Neural progenitor cell (in vitro differentiated cells): Measurements from ENCODE around the gene GLS. TPM values are rescaled to one million over a fixed set of nuclear protein-coding genes. Genes with fewer than 3 reads are reported as not detected.

Experiments used
- DNase-seq: peaks from one replicate; pipeline ENCODE4 v3.0.0-alpha.2; 2016; ENCODE audit warnings: low spot score
- H2AFZ ChIP-seq: fragments of 200-600 bp; sonication (generic); replicated peaks from 2 replicates; pipeline ENCODE4 v1.6.1; 2016; ENCODE audit warnings: antibody characterized with exemption
- H3F3A ChIP-seq: fragments of 200-600 bp; sonication (generic); 2 replicates; pipeline ENCODE4 v1.6.1; 2016; ENCODE audit warnings: antibody characterized with exemption, low read depth
- H3K27ac ChIP-seq: fragments of 200-600 bp; sonication (generic); 2 replicates; pipeline ENCODE4 v1.5.1; 2016; ENCODE audit warnings: mild to moderate bottlenecking
- H3K27me3 ChIP-seq: fragments of 200-600 bp; sonication (generic); 2 replicates; pipeline ENCODE4 v1.6.1; 2016; ENCODE audit warnings: mild to moderate bottlenecking, moderate library complexity
- H3K36me3 ChIP-seq: fragments of 200-600 bp; sonication (generic); 2 replicates; pipeline ENCODE4 v1.5.1; 2016
- H3K4me1 ChIP-seq: fragments of 200-600 bp; sonication (generic); 2 replicates; pipeline ENCODE4 v1.6.1; 2016; ENCODE audit warnings: mixed run types
- H3K4me2 ChIP-seq: fragments of 200-600 bp; sonication (generic); 2 replicates; pipeline ENCODE4 v1.6.1; 2016
- H3K4me3 ChIP-seq: fragments of 200-600 bp; sonication (generic); 2 replicates; pipeline ENCODE4 v1.5.1; 2016
- H3K79me2 ChIP-seq: fragments of 200-600 bp; sonication (generic); 2 replicates; pipeline ENCODE4 v1.6.1; 2016; ENCODE audit warnings: low read depth
- H3K9ac ChIP-seq: fragments of 200-600 bp; sonication (generic); 2 replicates; pipeline ENCODE4 v1.6.1; 2016
- H3K9me3 ChIP-seq: fragments of 200-600 bp; sonication (generic); 2 replicates; pipeline ENCODE4 v1.5.1; 2016; ENCODE audit warnings: low read depth
- H4K20me1 ChIP-seq: fragments of 200-600 bp; sonication (generic); 2 replicates; pipeline ENCODE4 v1.6.1; 2016; ENCODE audit warnings: low read depth
- H3K27ac Mint-ChIP-seq: 3 replicates; pipeline ENCODE4 v1.8.0; 2021; ENCODE audit warnings: mixed read lengths
- H3K27me3 Mint-ChIP-seq: 2 replicates; pipeline ENCODE4 v1.8.0; 2022; ENCODE audit warnings: low read depth, mild to moderate bottlenecking, inconsistent platforms, moderate library complexity, mixed read lengths; ENCODE audit not compliant: insufficient read depth
- H3K36me3 Mint-ChIP-seq: 3 replicates; pipeline ENCODE4 v1.8.0; 2021; ENCODE audit warnings: mixed read lengths
- H3K4me1 Mint-ChIP-seq: 3 replicates; pipeline ENCODE4 v1.8.0; 2021; ENCODE audit warnings: mixed read lengths
- H3K4me3 Mint-ChIP-seq: 3 replicates; pipeline ENCODE4 v1.8.0; 2021; ENCODE audit warnings: mild to moderate bottlenecking, moderate library complexity, mixed read lengths
- H3K9me3 Mint-ChIP-seq: 3 replicates; pipeline ENCODE4 v1.8.0; 2020; ENCODE audit warnings: mixed read lengths
- EZH2 ChIP-seq: fragments of 200-600 bp; sonication (generic); IDR thresholded peaks from 2 replicates; pipeline ENCODE4 v1.6.1; 2017; ENCODE audit warnings: antibody characterized with exemption, mild to moderate bottlenecking, moderate library complexity
- EZH2phosphoT487 ChIP-seq: fragments of 200-600 bp; sonication (generic); IDR thresholded peaks from 2 replicates; pipeline ENCODE4 v1.6.1; 2017; ENCODE audit warnings: antibody characterized with exemption
- total RNA-seq: library from RNA; depleted of rRNA; stranded (reverse); fragments of >200 nt; gene quantifications from 2 replicates; pipeline ENCODE4 v1.2.3, GENCODE V29; 2015; ENCODE audit warnings: low replicate concordance
- TF ChIP-seq, protein P1 (sequence below): fragments of 200-600 bp; sonication (generic); IDR thresholded peaks from 2 replicates; pipeline ENCODE4 v1.5.1; 2017; ENCODE audit warnings: antibody characterized with exemption, mild to moderate bottlenecking

GLS gene
- total RNA-seq, 1 donor from 2014 or later = 54.0 TPM

DNA sequence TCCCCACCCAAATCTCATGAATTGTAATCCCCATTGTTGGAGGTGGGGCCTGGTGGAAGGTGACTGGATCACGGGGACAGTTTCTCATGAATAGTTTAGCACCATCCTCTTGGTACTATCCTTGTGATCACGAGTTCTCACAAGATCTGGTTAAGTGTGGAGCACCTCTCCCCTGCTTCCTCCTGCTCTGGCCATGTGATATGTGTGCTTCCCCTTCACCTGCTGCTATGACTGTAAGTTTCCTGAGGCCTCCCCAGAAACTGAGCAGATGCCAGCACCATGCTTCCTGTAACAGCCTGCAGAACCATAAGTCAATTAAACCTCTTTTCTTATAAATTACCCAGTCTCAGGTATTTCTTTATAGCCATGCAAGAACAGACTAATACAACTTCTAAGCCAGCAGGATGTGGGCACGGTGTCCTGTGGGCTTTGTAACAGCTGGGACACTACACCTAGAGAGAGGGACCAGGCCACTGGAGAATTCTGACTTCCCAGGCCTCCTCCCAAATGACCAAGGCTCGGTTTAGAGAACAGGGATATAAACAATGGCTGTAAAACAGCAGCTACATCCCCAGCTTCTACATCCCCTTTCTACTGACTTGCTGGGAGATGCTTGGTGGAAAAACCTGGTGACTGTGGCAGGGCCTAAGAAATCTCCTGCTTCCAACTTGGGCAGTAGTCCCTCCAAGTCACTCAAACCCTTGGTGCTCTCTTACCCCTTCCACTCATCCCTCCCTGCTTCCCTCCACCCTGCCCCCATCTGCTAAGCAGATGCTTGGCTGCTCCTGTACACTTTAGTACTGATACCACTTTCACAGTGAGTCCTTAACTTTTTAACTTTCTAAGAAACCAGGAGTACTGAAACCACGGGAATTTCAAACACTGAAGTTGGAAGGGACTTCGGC is 123.0 kb downstream of the GLS start:
- H4K20me1 ChIP-seq = no peaks in the 10 kb centered on the region
- H3K4me1 ChIP-seq = no peaks in the 10 kb centered on the region
- no peaks in the 10 kb centered on the region for H3K79me2 ChIP-seq
- H3K4me1 Mint-ChIP-seq = no peaks in the 10 kb centered on the region
- H3K9me3 ChIP-seq = no peaks in the 10 kb centered on the region
- no peak overlapping the region for H3K4me3 Mint-ChIP-seq
- H3K36me3 ChIP-seq = peaks cover 24% of the 10 kb centered on the region
- no peaks in the 10 kb centered on the region for H3F3A ChIP-seq
- no peak overlapping the region for H3K27ac ChIP-seq
- peaks cover 33% of the 10 kb centered on the region for H3K36me3 Mint-ChIP-seq
- no peaks in the 10 kb centered on the region for H3K9me3 Mint-ChIP-seq
- no peak overlapping the region for H3K4me2 ChIP-seq
- no peak overlapping the region for H3K9ac ChIP-seq
- H2AFZ ChIP-seq = no peak overlapping the region
- H3K27me3 Mint-ChIP-seq = no peaks in the 10 kb centered on the region
- H3K4me3 ChIP-seq = no peak overlapping the region
- H3K27me3 ChIP-seq = no peaks in the 10 kb centered on the region
- no peak for TF ChIP-seq EZH2phosphoT487
- TF ChIP-seq EZH2 = no peak
- TF ChIP-seq, protein P1, sequence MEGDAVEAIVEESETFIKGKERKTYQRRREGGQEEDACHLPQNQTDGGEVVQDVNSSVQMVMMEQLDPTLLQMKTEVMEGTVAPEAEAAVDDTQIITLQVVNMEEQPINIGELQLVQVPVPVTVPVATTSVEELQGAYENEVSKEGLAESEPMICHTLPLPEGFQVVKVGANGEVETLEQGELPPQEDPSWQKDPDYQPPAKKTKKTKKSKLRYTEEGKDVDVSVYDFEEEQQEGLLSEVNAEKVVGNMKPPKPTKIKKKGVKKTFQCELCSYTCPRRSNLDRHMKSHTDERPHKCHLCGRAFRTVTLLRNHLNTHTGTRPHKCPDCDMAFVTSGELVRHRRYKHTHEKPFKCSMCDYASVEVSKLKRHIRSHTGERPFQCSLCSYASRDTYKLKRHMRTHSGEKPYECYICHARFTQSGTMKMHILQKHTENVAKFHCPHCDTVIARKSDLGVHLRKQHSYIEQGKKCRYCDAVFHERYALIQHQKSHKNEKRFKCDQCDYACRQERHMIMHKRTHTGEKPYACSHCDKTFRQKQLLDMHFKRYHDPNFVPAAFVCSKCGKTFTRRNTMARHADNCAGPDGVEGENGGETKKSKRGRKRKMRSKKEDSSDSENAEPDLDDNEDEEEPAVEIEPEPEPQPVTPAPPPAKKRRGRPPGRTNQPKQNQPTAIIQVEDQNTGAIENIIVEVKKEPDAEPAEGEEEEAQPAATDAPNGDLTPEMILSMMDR = no peak
- no peak for DNase-seq
- no peak overlapping the region for H3K27ac Mint-ChIP-seq

DNA sequence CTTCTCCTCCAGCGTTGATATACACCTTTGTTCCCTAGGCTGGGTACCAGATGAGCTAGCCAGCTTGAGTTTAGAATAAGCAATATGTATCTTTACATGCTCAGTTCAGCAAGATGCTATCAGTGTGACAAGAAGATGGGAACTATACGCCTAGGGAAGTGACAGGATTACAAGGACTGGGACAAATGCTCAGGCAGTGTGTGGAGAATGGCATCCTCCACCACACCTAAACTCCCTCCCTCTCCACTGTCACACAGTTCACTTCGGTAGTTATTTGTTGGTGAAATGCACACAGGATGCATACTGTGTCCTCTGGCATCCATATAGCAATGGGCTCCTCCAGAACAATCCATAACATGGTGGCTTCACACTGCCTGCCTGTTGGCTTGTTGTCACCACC is 125.7 kb downstream of the GLS start:
- TF ChIP-seq EZH2phosphoT487 (no peak), EZH2 (no peak)
- TF ChIP-seq, protein P1 = no peak
- peaks cover 33% of the 10 kb centered on the region for H3K36me3 ChIP-seq
- no peaks in the 10 kb centered on the region for H3K4me1 ChIP-seq
- Mint-ChIP-seq H3K4me3 (no peak overlapping the region), H3K27ac (no peak overlapping the region), H3K36me3 (peaks cover 32% of the 10 kb centered on the region), H3K27me3 (no peaks in the 10 kb centered on the region), H3K9me3 (no peaks in the 10 kb centered on the region), H3K4me1 (no peaks in the 10 kb centered on the region)
- H3K4me3 ChIP-seq = no peak overlapping the region
- no peak overlapping the region for H3K9ac ChIP-seq
- no peak overlapping the region for H3K27ac ChIP-seq
- H3K79me2 ChIP-seq = no peaks in the 10 kb centered on the region
- H3K27me3 ChIP-seq = no peaks in the 10 kb centered on the region
- H4K20me1 ChIP-seq = no peaks in the 10 kb centered on the region
- H2AFZ ChIP-seq = no peak overlapping the region
- H3K9me3 ChIP-seq = no peaks in the 10 kb centered on the region
- H3K4me2 ChIP-seq = no peak overlapping the region
- DNase-seq = no peak
- H3F3A ChIP-seq = no peaks in the 10 kb centered on the region

DNA sequence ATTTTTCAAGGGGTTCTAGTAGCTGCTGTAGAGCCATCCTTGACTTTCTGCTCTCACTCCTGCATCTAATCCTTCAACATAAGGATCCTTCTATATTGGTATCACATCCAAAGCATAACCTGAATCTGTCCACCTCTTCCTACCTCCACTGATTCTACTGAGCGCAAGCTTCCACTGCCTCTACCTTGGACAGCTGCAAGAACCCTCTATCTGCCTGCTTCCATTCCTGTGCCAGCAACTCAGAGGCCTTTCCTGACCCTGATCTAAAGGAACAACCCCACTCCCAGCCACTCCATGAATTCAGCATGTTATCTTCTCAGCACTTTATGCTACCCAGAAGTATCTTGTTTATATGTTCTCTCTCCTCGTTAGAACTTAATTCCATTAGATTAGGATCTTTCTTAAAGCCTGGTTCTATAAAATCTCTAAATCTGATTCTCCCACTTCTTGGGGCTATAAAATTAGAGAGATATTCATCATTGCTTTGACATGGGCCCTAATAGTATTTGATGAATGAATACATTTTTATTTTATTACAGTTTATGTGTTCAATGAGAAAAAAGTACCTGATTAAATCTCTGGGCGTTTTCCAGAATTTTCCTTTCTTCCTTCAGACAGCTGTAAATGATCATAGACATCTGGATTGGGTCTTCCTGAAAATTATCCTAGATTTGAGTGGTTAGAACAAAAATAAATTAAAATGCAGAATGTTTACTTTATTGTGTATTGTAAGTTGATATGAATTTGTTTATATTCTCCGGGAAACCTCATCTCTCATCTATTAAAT is 126.6 kb downstream of the GLS start:
- Histone ChIP-seq H3K9me3 (no peaks in the 10 kb centered on the region), H3K36me3 (peaks cover 27% of the 10 kb centered on the region), H3K27ac (no peak overlapping the region), H3K4me2 (no peak overlapping the region), H3F3A (no peaks in the 10 kb centered on the region), H3K27me3 (no peaks in the 10 kb centered on the region), H3K79me2 (peaks cover 6% of the 10 kb centered on the region), H3K9ac (no peak overlapping the region), H3K4me3 (no peak overlapping the region), H3K4me1 (no peaks in the 10 kb centered on the region), H4K20me1 (no peaks in the 10 kb centered on the region), H2AFZ (no peak overlapping the region)
- no peaks in the 10 kb centered on the region for H3K27me3 Mint-ChIP-seq
- DNase-seq = no peak
- H3K36me3 Mint-ChIP-seq = peaks cover 29% of the 10 kb centered on the region
- H3K4me1 Mint-ChIP-seq = no peaks in the 10 kb centered on the region
- TF ChIP-seq, protein P1 = no peak
- TF ChIP-seq EZH2phosphoT487 (no peak), EZH2 (no peak)
- no peak overlapping the region for H3K27ac Mint-ChIP-seq
- no peak overlapping the region for H3K4me3 Mint-ChIP-seq
- H3K9me3 Mint-ChIP-seq = no peaks in the 10 kb centered on the region
